H1 (cell line): ENCODE data around the gene MRTFB.

ENCODE experiments used
- BCL11A ChIP-seq, 2 experiments: IDR thresholded peaks; one replicate each; pipeline ENCODE4 v1.6.1; 2011; ENCODE audit warnings: low read depth in 2 of 2, low read length in 2 of 2, mild to moderate bottlenecking in 2 of 2
- EGR1 ChIP-seq: IDR thresholded peaks from 2 replicates; pipeline ENCODE4 v1.6.1; 2011; ENCODE audit warnings: low read depth, low read length, borderline replicate concordance
- MAFK ChIP-seq: IDR thresholded peaks from 2 replicates; pipeline ENCODE4 v1.6.1; 2012; ENCODE audit warnings: low read depth, mild to moderate bottlenecking, improper control_type of control experiment, low read length
- MAX ChIP-seq: IDR thresholded peaks from 2 replicates; pipeline ENCODE4 v1.6.1; 2012; ENCODE audit warnings: inconsistent platforms
- RNF2 ChIP-seq: fragments of 200-900, 300-1000 bp; sonication (generic); IDR thresholded peaks from 2 replicates; pipeline ENCODE4 v1.7.1; 2016; ENCODE audit warnings: borderline replicate concordance, low read depth, mild to moderate bottlenecking, antibody characterized with exemption, low read length; ENCODE audit not compliant: poor library complexity, severe bottlenecking; ENCODE audit errors: missing control alignments
- SP1 ChIP-seq: IDR thresholded peaks from 2 replicates; pipeline ENCODE4 v1.6.1; 2011; ENCODE audit warnings: low read depth, low read length
- TF ChIP-seq, protein P1 (sequence below), 3 experiments: IDR thresholded peaks; 1 replicate in 2 of 3; 2 replicates in 1 of 3; pipeline versions ENCODE4 v1.5.1 to v1.6.1; 2011; ENCODE audit warnings: low read length in 3 of 3, mild to moderate bottlenecking in 3 of 3, inconsistent platforms in 2 of 3, low read depth in 1 of 3, moderate library complexity in 1 of 3; ENCODE audit not compliant: insufficient read depth in 1 of 3; ENCODE audit errors: control extremely low read depth in 1 of 3

GRCh38 chr16:14104066-14104465 is 32.9 kb downstream of the MRTFB start:
- TF ChIP-seq, protein P1, sequence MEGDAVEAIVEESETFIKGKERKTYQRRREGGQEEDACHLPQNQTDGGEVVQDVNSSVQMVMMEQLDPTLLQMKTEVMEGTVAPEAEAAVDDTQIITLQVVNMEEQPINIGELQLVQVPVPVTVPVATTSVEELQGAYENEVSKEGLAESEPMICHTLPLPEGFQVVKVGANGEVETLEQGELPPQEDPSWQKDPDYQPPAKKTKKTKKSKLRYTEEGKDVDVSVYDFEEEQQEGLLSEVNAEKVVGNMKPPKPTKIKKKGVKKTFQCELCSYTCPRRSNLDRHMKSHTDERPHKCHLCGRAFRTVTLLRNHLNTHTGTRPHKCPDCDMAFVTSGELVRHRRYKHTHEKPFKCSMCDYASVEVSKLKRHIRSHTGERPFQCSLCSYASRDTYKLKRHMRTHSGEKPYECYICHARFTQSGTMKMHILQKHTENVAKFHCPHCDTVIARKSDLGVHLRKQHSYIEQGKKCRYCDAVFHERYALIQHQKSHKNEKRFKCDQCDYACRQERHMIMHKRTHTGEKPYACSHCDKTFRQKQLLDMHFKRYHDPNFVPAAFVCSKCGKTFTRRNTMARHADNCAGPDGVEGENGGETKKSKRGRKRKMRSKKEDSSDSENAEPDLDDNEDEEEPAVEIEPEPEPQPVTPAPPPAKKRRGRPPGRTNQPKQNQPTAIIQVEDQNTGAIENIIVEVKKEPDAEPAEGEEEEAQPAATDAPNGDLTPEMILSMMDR (IDR thresholded peaks at IDR 0.05; ENCODE audit: control extremely low read depth in 1 of 3, insufficient read depth in 1 of 3, low read depth in 1 of 3, low read length in 3 of 3): no peak
- no peak for TF ChIP-seq RNF2
- no peak for TF ChIP-seq SP1
- no peak for TF ChIP-seq MAX
- TF ChIP-seq MAFK: no peak
- TF ChIP-seq EGR1: no peak
- no peak for TF ChIP-seq BCL11A (IDR thresholded peaks at IDR 0.05; ENCODE audit: low read depth in 2 of 2, low read length in 2 of 2)
